ENCODE measurements around the gene NETO2. TPM values are rescaled to one million over a fixed set of nuclear protein-coding genes. Genes with fewer than 3 reads are reported as not detected.

The NETO2 gene
- total and polyA plus RNA-seq, 10 of the 15 experiments (the other 5 are each of a cell fraction or from before 2014, with no cell fraction given): 8.5 to 53.1 (median 27.0) TPM

GRCh38 chr16:47096297-47096696, 47.4 kb downstream of the NETO2 start:
- no peak overlapping the region for H3K4me2 ChIP-seq (ENCODE audit: control insufficient read depth, insufficient read depth)
- CTCF ChIA-PET: interaction anchor here (1.0 to 1.4 kb wide), 2 partner anchors 10 to 59 kb away, joined by 3 to 4 read pairs; no protein-coding TSS in a partner anchor
- no peak overlapping the region for H3K9ac ChIP-seq (ENCODE audit: control insufficient read depth, insufficient read depth, low read length)
- ATAC-seq: no peak
- H3K27me3 ChIP-seq (replicated peaks in 1 of 2; ENCODE audit: control insufficient read depth in 2 of 2, insufficient read depth in 2 of 2, low read length in 1 of 2): no peaks in the 10 kb centered on the region
- H3K79me2 ChIP-seq (ENCODE audit: control insufficient read depth, insufficient read depth, low read length): no peaks in the 10 kb centered on the region
- H3K9me3 ChIP-seq (replicated peaks; ENCODE audit: control insufficient read depth, insufficient read depth, low read length): no peaks in the 10 kb centered on the region
- in situ Hi-C loops (cut with MboI) (no loop called here), intact Hi-C loops (cut with micrococcal nuclease; ENCODE audit: unreplicated experiment) (no loop called here)
- DNase-seq (ENCODE audit: low read depth, low spot score): no peak
- H2AFZ ChIP-seq (ENCODE audit: control insufficient read depth, low read depth, low read length): no peak overlapping the region
- FAIRE-seq: no peak
- TF ChIP-seq ETV6 (conservative IDR thresholded peaks at IDR 0.05 in 1 of 2, IDR thresholded peaks at IDR 0.05 in 1 of 2; ENCODE audit: borderline replicate concordance in 1 of 2, low read depth in 1 of 2) (no peak), NBN (IDR thresholded peaks at IDR 0.05) (no peak), MTA2 (IDR thresholded peaks at IDR 0.05; ENCODE audit: low read depth) (no peak), MEF2A (IDR thresholded peaks at IDR 0.05; ENCODE audit: insufficient read depth, low read depth, low read length) (no peak), SREBF1 (IDR thresholded peaks at IDR 0.05; ENCODE audit: low read length) (no peak), SP1 (IDR thresholded peaks at IDR 0.05; ENCODE audit: low read depth, low read length) (no peak), BACH1 (IDR thresholded peaks at IDR 0.05; ENCODE audit: borderline replicate concordance) (no peak), RFX5 (IDR thresholded peaks at IDR 0.05; ENCODE audit: low read depth, low read length) (no peak), CBFB (IDR thresholded peaks at IDR 0.05; ENCODE audit: low read depth) (no peak), HSF1 (IDR thresholded peaks at IDR 0.05; ENCODE audit: low read depth, low read length) (no peak), HDGF (IDR thresholded peaks at IDR 0.05) (no peak)
- H3K4me3 ChIP-seq: no peak overlapping the region
- no peak overlapping the region for H3K27ac ChIP-seq (ENCODE audit: control insufficient read depth, insufficient read depth)
- SMC1A ChIA-PET (ENCODE audit: uncharacterized antibody, unreplicated experiment): interaction anchor here (1.0 to 1.6 kb wide), 2 partner anchors 17 to 53 kb away, joined by 3 to 5 read pairs; no protein-coding TSS in a partner anchor
- WGBS (ENCODE audit: insufficient coverage, insufficient replicate concordance, low lambda C conversion rate, missing lambda C conversion rate): 4% methylated on average over 1 of the region's 1 CpG
- peaks cover 0 to 2% of the 10 kb centered on the region in 2 experiments; a peak in 3 of 4 replicates for H3K36me3 ChIP-seq (ENCODE audit: control insufficient read depth in 2 of 2, insufficient read depth in 2 of 2, low read length in 1 of 2)
- H3K4me1 ChIP-seq (ENCODE audit: control insufficient read depth, insufficient read depth, low read length): no peaks in the 10 kb centered on the region
- RAD21 ChIA-PET (ENCODE audit: unreplicated experiment): no interaction called here
- BruUV-seq (replicated peaks): no TSS peak
- no peaks in the 10 kb centered on the region for H4K20me1 ChIP-seq (ENCODE audit: control insufficient read depth, insufficient read depth)
- POLR2A ChIA-PET: no interaction called here

Measured in GM12878 (cell line).